ENCODE results near the gene CCDC152. TPM values are rescaled to one million over a fixed set of nuclear protein-coding genes. Genes with fewer than 3 reads are reported as not detected.

Gene CCDC152
- total RNA-seq, 1 donor from 2014 or later = 1.2 TPM

GRCh38 chr5:42759456-42759855, 2.8 kb downstream of the CCDC152 start:
- H3K36me3 Mint-ChIP-seq (ENCODE audit: low read depth, unreplicated experiment) = no peaks in the 10 kb centered on the region
- H3K4me3 ChIP-seq (ENCODE audit: insufficient read depth, low read depth, low read length) = no peak overlapping the region
- no peak overlapping the region for H3K27ac Mint-ChIP-seq (ENCODE audit: unreplicated experiment)
- no peaks in the 10 kb centered on the region for H4K20me1 ChIP-seq (ENCODE audit: insufficient read depth, low read length)
- H2AFZ ChIP-seq (ENCODE audit: low read depth, low read length) = no peak overlapping the region
- FAIRE-seq (no peak), DNase-seq (ENCODE audit: low read depth) (no peak)
- no peaks in the 10 kb centered on the region for H3K27me3 ChIP-seq (ENCODE audit: insufficient read depth, low read length)
- H3K27me3 Mint-ChIP-seq (ENCODE audit: low read depth, unreplicated experiment) = peaks cover 6% of the 10 kb centered on the region
- H3K4me3 Mint-ChIP-seq (ENCODE audit: unreplicated experiment) = no peak overlapping the region
- no peak overlapping the region for H3K27ac ChIP-seq (ENCODE audit: low read depth, low read length)
- H3K9ac ChIP-seq (ENCODE audit: low read length) = no peak overlapping the region
- no peaks in the 10 kb centered on the region for H3K36me3 ChIP-seq (ENCODE audit: insufficient read depth, low read length)
- no peak overlapping the region for H3K4me2 ChIP-seq (ENCODE audit: low read length)
- no peaks in the 10 kb centered on the region for H3K4me1 ChIP-seq (ENCODE audit: insufficient read depth, low read length)
- H3K9me3 ChIP-seq (ENCODE audit: insufficient read depth, low read depth, low read length) = no peaks in the 10 kb centered on the region
- H3K9me3 Mint-ChIP-seq (ENCODE audit: unreplicated experiment) = no peaks in the 10 kb centered on the region
- TF ChIP-seq EZH2 (IDR thresholded peaks at IDR 0.05; ENCODE audit: insufficient read depth, low read length) (no peak), CTCF (IDR thresholded peaks at IDR 0.05; ENCODE audit: insufficient read depth, low read depth, low read length) (no peak)
- H3K4me1 Mint-ChIP-seq (ENCODE audit: low read depth, unreplicated experiment) = peaks cover 6% of the 10 kb centered on the region
- H3K79me2 ChIP-seq (ENCODE audit: insufficient read depth, low read length) = no peaks in the 10 kb centered on the region

DNA sequence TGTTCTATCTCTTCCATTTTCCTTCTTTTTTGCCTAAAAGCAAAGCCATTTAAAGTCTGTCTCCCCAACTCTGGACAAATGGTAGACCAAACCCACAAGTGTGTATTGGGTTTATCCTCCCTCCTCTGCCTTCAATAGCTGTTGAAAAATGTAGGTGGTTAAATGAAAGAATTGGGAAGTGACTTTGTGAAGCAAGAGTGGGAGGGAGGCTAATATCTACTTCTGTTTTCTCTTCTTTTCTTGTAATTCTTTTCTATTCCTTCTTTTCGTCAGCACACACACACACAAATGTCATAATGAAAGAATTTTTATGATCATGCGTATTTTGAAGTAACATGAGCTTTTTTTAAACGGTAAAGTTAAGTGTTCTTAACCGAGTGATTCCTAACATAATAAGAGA, 3.8 kb downstream of the CCDC152 start:
- no peak for FAIRE-seq
- Mint-ChIP-seq H3K4me3 (ENCODE audit: unreplicated experiment) (no peak overlapping the region), H3K9me3 (ENCODE audit: unreplicated experiment) (no peaks in the 10 kb centered on the region), H3K4me1 (ENCODE audit: low read depth, unreplicated experiment) (peaks cover 6% of the 10 kb centered on the region), H3K27ac (ENCODE audit: unreplicated experiment) (no peak overlapping the region), H3K27me3 (ENCODE audit: low read depth, unreplicated experiment) (peaks cover 6% of the 10 kb centered on the region), H3K36me3 (ENCODE audit: low read depth, unreplicated experiment) (no peaks in the 10 kb centered on the region)
- Histone ChIP-seq H3K27me3 (ENCODE audit: insufficient read depth, low read length) (no peaks in the 10 kb centered on the region), H4K20me1 (ENCODE audit: insufficient read depth, low read length) (no peaks in the 10 kb centered on the region), H3K9ac (ENCODE audit: low read length) (no peak overlapping the region), H3K27ac (ENCODE audit: low read depth, low read length) (no peak overlapping the region), H3K4me3 (ENCODE audit: insufficient read depth, low read depth, low read length) (no peak overlapping the region), H3K36me3 (ENCODE audit: insufficient read depth, low read length) (no peaks in the 10 kb centered on the region), H2AFZ (ENCODE audit: low read depth, low read length) (no peak overlapping the region), H3K79me2 (ENCODE audit: insufficient read depth, low read length) (no peaks in the 10 kb centered on the region), H3K4me1 (ENCODE audit: insufficient read depth, low read length) (no peaks in the 10 kb centered on the region), H3K9me3 (ENCODE audit: insufficient read depth, low read depth, low read length) (no peaks in the 10 kb centered on the region), H3K4me2 (ENCODE audit: low read length) (no peak overlapping the region)
- TF ChIP-seq EZH2 (IDR thresholded peaks at IDR 0.05; ENCODE audit: insufficient read depth, low read length) (no peak), CTCF (IDR thresholded peaks at IDR 0.05; ENCODE audit: insufficient read depth, low read depth, low read length) (no peak)
- no peak for DNase-seq (ENCODE audit: low read depth)

DNA sequence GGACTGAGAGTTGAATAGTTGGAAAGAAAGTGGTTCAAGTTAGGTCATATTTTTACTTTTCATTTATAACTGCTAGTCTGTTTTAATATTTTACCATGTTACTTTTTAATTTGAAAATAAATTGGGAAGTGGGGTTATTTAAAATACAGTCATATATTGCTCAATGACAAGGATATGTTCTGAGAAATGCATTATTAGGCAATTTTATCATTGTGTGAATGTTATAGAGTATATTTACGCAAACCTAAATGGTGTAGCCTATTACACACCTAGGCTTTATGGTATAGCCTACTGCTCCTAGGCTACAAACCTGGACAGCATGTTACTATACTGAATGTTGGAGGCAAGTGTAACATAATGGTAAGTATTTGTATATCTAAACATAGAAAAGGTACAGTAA, 5.2 kb downstream of the CCDC152 start:
- Histone ChIP-seq H3K4me2 (ENCODE audit: low read length) (no peak overlapping the region), H2AFZ (ENCODE audit: low read depth, low read length) (no peak overlapping the region), H3K79me2 (ENCODE audit: insufficient read depth, low read length) (no peaks in the 10 kb centered on the region), H3K4me1 (ENCODE audit: insufficient read depth, low read length) (no peaks in the 10 kb centered on the region), H3K9me3 (ENCODE audit: insufficient read depth, low read depth, low read length) (no peaks in the 10 kb centered on the region), H4K20me1 (ENCODE audit: insufficient read depth, low read length) (no peaks in the 10 kb centered on the region), H3K4me3 (ENCODE audit: insufficient read depth, low read depth, low read length) (no peak overlapping the region), H3K9ac (ENCODE audit: low read length) (no peak overlapping the region), H3K27me3 (ENCODE audit: insufficient read depth, low read length) (no peaks in the 10 kb centered on the region), H3K36me3 (ENCODE audit: insufficient read depth, low read length) (no peaks in the 10 kb centered on the region), H3K27ac (ENCODE audit: low read depth, low read length) (no peak overlapping the region)
- H3K9me3 Mint-ChIP-seq (ENCODE audit: unreplicated experiment) = no peaks in the 10 kb centered on the region
- TF ChIP-seq EZH2 (IDR thresholded peaks at IDR 0.05; ENCODE audit: insufficient read depth, low read length) (no peak), CTCF (IDR thresholded peaks at IDR 0.05; ENCODE audit: insufficient read depth, low read depth, low read length) (no peak)
- H3K27me3 Mint-ChIP-seq (ENCODE audit: low read depth, unreplicated experiment) = peaks cover 3% of the 10 kb centered on the region
- no peak for DNase-seq (ENCODE audit: low read depth)
- FAIRE-seq = no peak
- no peaks in the 10 kb centered on the region for H3K36me3 Mint-ChIP-seq (ENCODE audit: low read depth, unreplicated experiment)
- no peak overlapping the region for H3K27ac Mint-ChIP-seq (ENCODE audit: unreplicated experiment)
- no peak overlapping the region for H3K4me3 Mint-ChIP-seq (ENCODE audit: unreplicated experiment)
- peaks cover 6% of the 10 kb centered on the region for H3K4me1 Mint-ChIP-seq (ENCODE audit: low read depth, unreplicated experiment)

Data from astrocyte (in vitro differentiated cells and primary cell).